Cardiac muscle cell (in vitro differentiated cells and primary cell): Measurements from ENCODE around the gene SEL1L3. TPM values are rescaled to one million over a fixed set of nuclear protein-coding genes. Genes with fewer than 3 reads are reported as not detected.

Source experiments
- DNase-seq, 2 donors: peaks; one replicate each; pipeline versions ENCODE4 v3.0.0 to v3.0.0-alpha.2; 2010 to 2017; ENCODE audit warnings: low read depth in 1 of 2, low spot score in 1 of 2
- H3K27ac ChIP-seq: fragments of 200-600 bp; sonication (generic); 2 replicates; pipeline ENCODE4 v1.5.1; 2016
- H3K27me3 ChIP-seq: fragments of 200-600 bp; sonication (generic); 2 replicates; pipeline ENCODE4 v1.6.0; 2016; ENCODE audit warnings: control low read depth
- H3K36me3 ChIP-seq: fragments of 200-600 bp; sonication (generic); 2 replicates; pipeline ENCODE4 v1.5.1; 2016; ENCODE audit warnings: control low read depth
- H3K4me1 ChIP-seq: fragments of 200-600 bp; sonication (generic); 2 replicates; pipeline ENCODE4 v1.8.1; 2017; ENCODE audit warnings: low read depth, mild to moderate bottlenecking, mixed run types
- H3K4me3 ChIP-seq: fragments of 200-600 bp; sonication (generic); 2 replicates; pipeline ENCODE4 v1.5.1; 2016; ENCODE audit warnings: mild to moderate bottlenecking
- H3K9me3 ChIP-seq: fragments of 200-600 bp; sonication (generic); 2 replicates; pipeline ENCODE4 v1.5.1; 2017; ENCODE audit warnings: low read depth, mild to moderate bottlenecking, control low read depth
- CTCF ChIP-seq: IDR thresholded peaks from 2 replicates; pipeline ENCODE4 v1.5.1; 2012; ENCODE audit warnings: low read depth, mild to moderate bottlenecking, low read length
- polyA plus RNA-seq: library from polyadenylated mRNA; unstranded; fragments of >200 nt; fragmentation: Nextera tagmentation; extraction: Ambion mirVana; gene quantifications from 2 replicates; pipeline ENCODE4 v1.2.1, GENCODE V29; 2016
- total RNA-seq: library from RNA; depleted of rRNA; stranded (reverse); fragments of >200 nt; gene quantifications from 2 replicates; pipeline ENCODE4 v1.2.3, GENCODE V29; 2016

Gene SEL1L3
- total and polyA plus RNA-seq, 2 experiments from 2014 or later = 4.9 to 5.3 TPM

- Histone ChIP-seq H3K36me3 (no peaks in the 10 kb centered on the region), H3K27ac (no peak overlapping the region), H3K27me3 (no peaks in the 10 kb centered on the region), H3K9me3 (no peaks in the 10 kb centered on the region), H3K4me1 (peaks cover 4% of the 10 kb centered on the region), H3K4me3 (no peak overlapping the region)
- peak; percentile 1 for TF ChIP-seq CTCF
- DNase-seq = no peak
These were observed 61.2 kb downstream of the SEL1L3 start for GRCh38 chr4:25801594-25801993.

GRCh38 chr4:25800245-25800644, 62.5 kb downstream of the SEL1L3 start:
- Histone ChIP-seq H3K36me3 (no peaks in the 10 kb centered on the region), H3K27me3 (no peaks in the 10 kb centered on the region), H3K9me3 (no peaks in the 10 kb centered on the region), H3K4me3 (no peak overlapping the region), H3K27ac (no peak overlapping the region), H3K4me1 (no peaks in the 10 kb centered on the region)
- no peak for DNase-seq
- no peak for TF ChIP-seq CTCF

GRCh38 chr4:25799522-25799921, 63.3 kb downstream of the SEL1L3 start:
- DNase-seq = no peak
- no peaks in the 10 kb centered on the region for H3K4me1 ChIP-seq
- H3K4me3 ChIP-seq = no peak overlapping the region
- H3K27ac ChIP-seq = no peak overlapping the region
- no peaks in the 10 kb centered on the region for H3K9me3 ChIP-seq
- no peaks in the 10 kb centered on the region for H3K36me3 ChIP-seq
- no peak for TF ChIP-seq CTCF
- no peaks in the 10 kb centered on the region for H3K27me3 ChIP-seq

GRCh38 chr4:25797136-25797535, 65.7 kb downstream of the SEL1L3 start:
- H3K9me3 ChIP-seq = no peaks in the 10 kb centered on the region
- DNase-seq = peak in 1 of 2 donors; percentile 17

GRCh38 chr4:25795566-25796454, 67.0 kb downstream of the SEL1L3 start:
- peak overlapping the region; percentile 34 for H3K27ac ChIP-seq
- no peak overlapping the region for H3K4me3 ChIP-seq
- H3K36me3 ChIP-seq = no peaks in the 10 kb centered on the region
- TF ChIP-seq CTCF = no peak
- H3K27me3 ChIP-seq = no peaks in the 10 kb centered on the region
- H3K9me3 ChIP-seq = no peaks in the 10 kb centered on the region
- H3K4me1 ChIP-seq = no peaks in the 10 kb centered on the region
- peak; percentile 68 to 70 for DNase-seq

More at GRCh38 chr4:25797136-25797535, 65.7 kb downstream of the SEL1L3 start:
- no peaks in the 10 kb centered on the region for H3K4me1 ChIP-seq
- no peak overlapping the region for H3K27ac ChIP-seq
- H3K36me3 ChIP-seq = no peaks in the 10 kb centered on the region
- no peak overlapping the region for H3K4me3 ChIP-seq
- no peak for TF ChIP-seq CTCF
- H3K27me3 ChIP-seq = no peaks in the 10 kb centered on the region
